Activated CD4-positive, alpha-beta T cell treated with anti-CD3 and anti-CD28 coated beads, Interleukin-2, Interleukin-4, amounts not matched to agents 100 ng/mL and 50 ng/mL, durations not matched to agents 16 hours and 8 hours (primary cell): ENCODE results near the gene MYH9.

Experiments used
- DNase-seq: peaks from one replicate; pipeline ENCODE4 v3.0.0-alpha.2; 2020; ENCODE audit warnings: low spot score

The MYH9 gene

DNA sequence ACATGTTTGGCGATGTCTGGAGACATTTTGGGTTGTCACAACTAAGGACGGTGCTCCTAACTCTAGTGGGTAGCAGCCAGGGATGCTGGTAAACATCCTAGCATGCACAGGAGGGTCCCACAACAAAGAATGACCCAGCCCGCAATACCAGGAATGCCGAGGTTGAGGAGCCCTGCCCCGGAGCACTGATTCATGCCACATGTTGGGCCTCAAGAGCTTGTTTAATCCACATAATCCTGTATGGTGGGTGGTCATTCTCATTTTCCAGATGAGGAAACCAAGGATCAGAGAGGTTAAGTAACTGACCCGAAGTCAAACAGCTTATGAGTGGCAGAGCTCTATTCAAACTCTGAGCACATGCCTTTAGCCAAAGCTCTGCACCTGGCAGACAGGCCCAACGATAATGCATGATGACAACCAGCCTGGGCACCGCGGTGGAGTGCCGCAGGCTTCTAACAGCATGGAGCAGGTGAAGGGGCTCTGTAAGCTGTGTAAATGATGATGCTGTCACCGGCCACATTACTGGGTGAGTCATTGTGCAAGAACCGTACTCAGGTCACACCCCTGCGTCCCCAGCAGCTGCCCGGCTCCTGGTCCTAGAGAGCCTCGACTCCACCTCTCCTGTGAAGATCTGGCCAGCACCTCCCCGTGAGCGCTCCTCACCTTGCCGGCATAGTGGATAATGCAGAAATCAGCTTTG lies 76.2 kb downstream of the MYH9 start:
- DNase-seq: no peak

DNA sequence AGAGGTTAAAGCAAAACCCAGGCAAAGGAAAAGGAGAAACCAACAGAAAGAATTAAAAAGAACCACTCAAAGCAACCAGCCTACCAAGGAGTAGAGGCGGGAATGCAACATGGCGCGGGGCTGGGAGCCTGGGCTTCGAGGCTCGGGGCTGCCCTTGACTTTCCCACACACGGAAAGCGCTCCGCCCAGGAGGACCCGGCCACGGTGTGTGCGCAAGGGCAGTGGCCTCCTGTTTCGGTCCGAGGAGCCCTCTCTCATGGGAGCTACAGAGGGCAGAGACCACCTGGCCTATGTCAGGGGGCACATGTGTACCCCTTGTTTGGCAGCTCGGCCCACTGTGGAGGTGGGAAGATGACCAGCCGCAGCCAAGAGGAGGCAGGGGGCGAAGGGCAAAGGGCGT lies 78.9 kb downstream of the MYH9 start:
- DNase-seq: no peak

DNA sequence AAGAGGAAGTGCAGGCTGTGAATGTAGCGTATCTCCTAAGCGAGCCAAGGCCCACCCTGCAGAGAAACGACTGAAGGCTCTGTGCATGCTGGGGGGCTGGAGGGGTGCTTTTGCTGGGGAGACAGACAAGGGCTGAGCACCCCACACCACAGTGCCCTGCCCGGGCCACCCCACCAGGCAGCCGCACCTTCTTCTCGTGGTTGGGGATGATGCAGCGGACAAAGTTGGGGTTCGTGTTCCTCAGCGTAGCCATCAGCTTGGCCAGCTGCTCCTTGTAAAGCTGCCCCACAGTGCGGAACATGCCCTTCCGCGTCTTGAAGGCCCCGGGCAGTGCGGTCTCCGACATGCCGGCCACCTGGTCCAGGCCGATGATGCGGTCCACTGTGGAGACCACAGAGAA lies 81.5 kb downstream of the MYH9 start:
- no peak for DNase-seq

DNA sequence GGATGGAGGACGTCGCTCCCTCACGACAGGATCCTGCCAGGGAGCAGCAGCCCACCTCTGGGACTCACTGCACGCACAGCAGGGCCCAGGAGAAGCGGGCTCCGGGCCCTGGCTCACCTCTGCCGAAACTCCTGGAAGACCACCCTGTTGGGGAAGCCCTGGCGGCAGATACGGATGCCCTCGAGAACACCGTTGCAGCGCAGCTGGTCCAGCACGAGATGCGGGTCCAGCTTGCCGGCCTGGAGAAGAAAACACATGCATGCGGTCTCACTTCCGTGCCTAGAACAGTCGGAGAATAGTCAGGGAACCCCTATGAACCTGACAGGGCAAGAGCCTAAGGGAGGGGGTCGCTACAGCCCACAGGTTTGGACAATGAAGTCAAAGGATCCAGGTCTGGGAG lies 82.0 kb downstream of the MYH9 start:
- no peak for DNase-seq

DNA sequence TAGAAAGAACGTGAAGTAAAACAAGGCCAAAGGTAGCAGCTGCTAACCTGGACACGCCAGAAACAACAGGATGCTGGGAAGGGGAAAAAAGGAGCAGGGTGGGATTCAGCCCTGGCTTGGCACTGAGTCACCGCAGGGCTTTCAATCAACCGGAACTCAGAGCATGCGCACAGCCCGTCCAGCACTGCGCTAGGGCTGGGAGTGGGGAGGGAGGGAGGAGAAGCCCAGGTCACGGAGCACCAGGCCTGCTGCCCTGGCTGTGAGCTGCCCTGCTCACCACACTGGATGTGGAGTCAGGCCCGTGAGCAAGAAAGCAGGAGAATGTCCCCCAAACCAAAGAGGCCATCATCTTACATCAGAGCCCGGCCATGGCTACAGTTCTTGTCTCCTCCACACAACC lies 83.3 kb downstream of the MYH9 start:
- no peak for DNase-seq

DNA sequence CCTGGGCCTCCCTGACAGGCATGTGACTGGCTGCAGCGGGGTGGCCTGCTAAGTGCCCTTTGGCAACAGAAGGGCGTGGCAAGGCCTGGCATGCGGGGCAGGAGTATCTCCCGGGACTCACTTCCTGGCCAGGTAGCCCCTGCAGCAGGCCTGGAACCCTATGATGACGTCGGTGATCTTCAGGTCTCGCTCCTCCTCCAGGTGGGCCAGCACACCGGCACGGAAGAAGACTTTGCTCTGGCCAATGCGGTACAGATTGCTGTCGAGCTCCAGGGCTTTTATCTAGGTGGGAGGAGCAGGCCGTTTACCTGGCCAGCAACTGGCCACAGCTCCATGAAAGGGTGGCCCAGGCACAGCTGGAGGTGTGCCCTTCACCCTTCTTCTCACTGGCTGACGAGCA lies 83.9 kb downstream of the MYH9 start:
- DNase-seq: no peak

DNA sequence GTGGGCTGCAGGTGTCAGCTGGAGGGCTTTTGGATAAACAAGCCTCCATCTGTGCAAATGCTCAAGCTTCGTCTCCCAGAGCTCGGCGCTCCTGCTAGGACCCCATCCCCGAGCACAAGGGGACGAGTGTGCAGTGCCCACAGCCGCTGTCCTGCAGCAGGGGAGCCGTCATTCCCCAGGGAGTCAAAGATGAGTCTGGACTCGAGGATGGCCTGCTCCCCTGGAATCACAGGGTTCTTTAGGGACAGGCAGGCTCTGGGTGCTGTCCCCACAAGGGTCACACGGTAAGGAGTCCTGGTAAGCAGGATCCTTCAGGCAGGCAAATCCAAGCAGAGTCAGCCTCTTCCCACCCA lies 84.7 kb downstream of the MYH9 start:
- DNase-seq: no peak

DNA sequence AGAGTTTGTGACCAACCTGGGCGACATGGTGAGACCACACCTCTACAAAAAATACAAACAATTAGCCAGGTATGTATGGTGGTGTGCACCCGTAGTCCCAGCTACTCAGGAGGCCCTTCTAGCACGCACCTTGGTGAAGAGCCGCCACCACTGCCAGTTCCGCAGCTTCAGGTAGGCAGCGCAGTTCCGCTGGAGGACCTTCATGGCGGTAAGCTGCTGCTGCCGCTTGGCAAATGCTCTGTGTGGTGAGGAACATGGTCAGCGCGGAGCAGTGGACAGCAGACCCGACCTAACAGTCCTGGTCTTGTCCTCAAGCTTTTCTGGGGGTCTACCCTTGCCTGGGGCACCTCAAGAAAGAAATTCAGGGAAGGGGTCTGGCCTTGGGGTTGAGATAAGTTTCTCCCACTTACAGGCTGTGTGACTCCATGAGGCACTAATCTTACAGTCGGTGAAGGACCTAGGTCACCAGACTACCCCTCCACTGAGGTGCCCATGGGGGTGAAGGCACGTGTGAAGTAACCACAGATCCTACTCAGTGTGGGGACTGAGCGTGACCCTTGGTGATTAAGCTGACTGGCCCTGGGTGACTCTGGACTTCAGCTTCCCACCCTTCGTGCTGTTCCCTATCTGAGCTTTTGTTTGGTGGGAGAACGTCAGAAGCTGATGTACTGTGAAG lies 85.2 kb downstream of the MYH9 start:
- no peak for DNase-seq

DNA sequence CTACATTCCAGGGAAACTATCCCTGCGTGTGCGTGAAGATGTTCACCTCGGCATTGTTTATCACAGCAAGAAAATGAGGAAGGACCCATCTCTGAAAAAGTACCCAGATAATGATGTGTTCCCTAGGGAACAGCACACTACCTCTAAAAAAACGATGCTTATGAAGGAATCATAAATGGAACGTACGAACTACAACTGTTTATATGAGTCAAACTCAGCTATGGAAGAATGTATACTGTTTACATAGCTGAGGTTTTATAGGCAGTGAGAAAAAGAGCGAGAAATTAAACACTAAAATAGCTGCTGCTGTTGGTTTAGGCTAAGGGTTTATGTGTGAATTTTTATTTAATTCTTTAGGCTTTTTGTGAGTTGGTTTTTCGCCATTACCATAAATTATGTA lies 85.9 kb downstream of the MYH9 start:
- DNase-seq: no peak

DNA sequence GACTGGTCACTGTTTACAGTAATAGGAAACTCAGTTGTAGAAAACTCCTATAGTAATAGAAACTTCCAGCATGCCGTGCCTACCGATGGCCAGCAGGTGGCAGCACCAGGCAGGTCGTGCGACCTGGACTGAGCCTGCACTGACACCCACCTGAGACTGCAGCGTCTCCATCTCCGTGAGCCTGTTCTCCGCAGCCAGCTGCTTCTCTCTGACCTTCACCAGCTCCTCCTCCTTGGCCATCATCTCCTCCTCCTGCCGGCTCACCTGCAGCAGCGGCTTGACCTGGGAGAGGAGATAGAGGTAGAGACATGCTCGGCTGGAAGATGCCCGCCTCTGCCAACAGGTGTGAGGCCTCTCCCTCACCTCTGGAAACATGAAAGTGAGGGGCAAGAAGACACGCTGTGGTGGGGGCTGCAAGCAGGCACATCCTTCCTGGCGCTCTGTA lies 86.4 kb downstream of the MYH9 start:
- peak; percentile 74 for DNase-seq

DNA sequence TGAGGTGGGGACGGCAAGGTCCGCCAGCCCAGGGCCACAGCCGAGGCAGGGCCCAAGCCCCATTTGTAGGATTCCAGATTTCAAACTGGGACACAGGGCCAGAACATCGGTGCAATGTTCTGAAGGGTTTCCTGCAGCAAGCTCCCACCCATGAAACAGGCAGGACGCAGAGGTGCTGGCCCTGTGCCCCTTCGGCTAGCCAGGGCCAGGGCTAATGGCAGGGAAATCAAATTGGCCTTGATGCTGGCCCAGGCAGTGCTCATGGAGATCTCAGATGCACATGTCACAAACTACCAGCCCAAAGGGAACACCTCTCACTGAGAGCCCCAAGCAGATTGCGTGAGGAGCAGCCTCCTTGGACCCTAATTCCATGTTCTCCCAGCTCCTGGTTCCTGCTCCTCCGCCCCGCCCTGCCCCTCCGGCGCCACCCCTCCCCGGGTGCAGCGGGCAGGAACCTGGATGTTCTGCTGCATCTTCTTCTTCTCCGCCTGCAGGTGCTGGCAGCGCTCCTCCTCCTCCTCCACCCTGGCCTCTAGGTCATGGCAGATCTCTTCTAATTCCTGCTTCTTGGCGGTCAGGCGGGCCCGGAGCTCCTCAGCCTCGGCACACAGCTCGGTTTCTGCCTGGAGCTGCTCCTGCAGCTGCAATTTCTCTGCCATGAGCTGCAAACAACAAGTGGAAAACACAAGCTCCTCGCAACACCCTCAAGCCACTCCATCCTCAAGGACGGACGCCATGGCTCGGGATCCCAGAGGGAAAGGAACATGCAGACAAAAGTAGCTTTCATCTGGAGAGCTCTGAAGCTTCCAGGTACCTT lies 87.2 kb downstream of the MYH9 start:
- DNase-seq: no peak

DNA sequence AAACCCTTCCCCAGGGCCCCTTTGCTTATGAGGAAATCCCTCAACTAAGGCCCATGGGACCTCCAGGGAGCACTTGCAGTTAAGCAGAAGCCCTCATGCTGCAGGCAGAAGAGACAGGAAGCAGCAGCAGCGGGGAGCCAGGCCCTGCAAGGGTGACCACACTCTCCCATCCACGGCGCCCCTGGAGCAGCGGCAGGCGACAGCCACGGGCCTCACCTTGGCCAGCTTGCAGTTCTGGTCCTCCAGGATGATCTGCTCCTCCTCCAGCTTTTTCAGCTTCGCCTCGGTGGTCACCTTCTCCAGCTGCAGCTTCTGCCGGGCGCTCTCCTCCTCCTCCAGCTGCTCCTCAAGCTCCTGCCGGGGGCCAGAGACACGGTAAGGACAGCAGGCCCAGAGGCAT lies 87.9 kb downstream of the MYH9 start:
- DNase-seq: no peak

DNA sequence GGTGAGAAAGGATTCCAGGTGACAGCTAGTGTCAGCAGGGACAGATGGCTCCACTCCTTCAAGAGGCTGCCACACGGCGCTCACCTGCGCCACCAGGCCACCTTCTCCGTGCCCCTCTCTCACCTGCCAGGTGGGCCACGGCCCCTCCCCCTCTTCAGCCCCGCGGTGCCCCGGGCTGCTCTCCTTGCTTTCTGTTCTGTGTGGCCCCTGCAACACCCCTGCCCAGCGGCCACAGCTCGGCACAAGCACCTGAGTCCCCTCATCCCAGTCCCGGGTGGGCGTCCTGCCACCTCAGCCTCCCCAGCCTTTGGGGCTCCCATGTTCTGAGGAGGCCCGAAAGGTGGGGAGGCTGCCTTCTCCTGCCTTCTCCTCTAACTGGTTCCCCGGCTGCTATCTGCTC lies 88.5 kb downstream of the MYH9 start:
- no peak for DNase-seq

DNA sequence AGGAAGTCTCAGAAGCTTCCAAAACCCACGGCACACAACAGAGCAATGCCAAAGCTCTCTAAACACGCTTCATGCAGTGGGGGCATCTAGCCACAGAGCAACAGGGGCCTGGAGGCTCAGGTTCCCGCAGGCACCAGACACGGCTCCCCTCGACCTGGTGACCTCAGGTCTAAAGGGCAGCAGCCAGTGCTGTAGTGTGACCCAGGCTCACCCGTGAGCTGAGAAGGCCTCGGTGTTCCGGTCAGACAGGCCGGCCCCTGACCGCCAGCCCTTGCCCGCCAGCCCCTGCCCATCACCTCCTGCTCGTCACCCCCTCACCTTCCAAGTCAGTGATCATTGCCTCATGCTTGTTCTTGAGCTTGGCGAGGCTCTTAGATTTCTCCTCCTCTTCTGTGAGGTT lies 89.2 kb downstream of the MYH9 start:
- DNase-seq: no peak

DNA sequence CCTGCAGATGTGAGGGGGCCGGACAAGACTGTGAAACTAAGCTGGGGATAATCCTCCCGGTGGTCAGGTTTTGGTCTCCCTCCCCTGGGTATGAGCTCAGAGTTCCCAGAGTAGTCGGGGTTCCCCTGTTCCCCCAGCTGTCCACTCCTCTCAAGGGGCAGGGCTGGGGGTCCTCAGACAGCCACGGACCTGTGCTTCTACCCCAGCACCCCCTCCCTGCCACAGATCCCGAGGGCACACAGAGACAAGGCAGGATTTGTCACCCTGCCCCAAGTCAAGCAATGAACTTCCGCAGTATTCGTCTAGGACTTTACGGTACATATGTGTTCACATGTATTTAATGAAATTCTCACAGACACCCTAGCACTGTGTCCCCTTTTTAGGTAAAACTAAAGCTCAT lies 89.6 kb downstream of the MYH9 start:
- DNase-seq: no peak

DNA sequence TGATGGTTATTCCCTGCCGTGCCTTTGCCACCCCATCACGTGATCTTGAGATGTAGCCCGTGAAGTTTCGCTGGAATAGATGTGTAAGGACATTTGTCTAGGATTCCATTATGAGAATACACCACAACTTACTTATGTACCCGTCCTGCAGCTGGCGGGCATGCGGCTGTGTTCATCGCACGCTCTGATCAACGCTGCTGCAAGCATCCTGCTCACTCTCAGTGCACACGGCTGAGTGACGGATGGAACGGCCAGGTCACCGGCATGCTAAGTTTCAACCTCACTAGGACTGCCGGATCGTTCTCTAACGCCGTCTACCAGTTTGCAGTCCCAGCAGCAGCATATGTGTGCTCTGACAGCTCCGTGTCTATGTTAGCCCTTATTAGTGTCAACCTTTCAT lies 90.2 kb downstream of the MYH9 start:
- DNase-seq: no peak

DNA sequence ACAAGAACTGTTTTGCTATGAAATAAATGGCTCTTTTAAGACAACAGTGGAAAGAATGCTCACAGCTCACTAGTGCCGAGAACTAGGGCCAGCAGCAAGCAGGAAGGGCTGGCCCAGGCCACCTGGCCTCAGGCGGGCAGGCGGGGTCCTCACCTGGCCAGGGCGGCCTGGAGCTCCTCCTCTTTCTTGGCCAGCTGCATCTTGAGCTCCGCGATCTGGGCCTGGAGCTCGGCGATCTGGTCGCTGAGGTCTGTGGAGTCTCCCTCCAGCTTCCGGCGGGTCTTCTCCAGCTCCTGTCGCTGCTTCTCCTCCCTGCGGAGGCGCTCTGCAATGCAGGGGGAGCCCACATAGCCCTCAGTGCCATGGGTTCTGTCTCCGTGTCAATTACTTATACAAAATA lies 91.1 kb downstream of the MYH9 start:
- no peak for DNase-seq

DNA sequence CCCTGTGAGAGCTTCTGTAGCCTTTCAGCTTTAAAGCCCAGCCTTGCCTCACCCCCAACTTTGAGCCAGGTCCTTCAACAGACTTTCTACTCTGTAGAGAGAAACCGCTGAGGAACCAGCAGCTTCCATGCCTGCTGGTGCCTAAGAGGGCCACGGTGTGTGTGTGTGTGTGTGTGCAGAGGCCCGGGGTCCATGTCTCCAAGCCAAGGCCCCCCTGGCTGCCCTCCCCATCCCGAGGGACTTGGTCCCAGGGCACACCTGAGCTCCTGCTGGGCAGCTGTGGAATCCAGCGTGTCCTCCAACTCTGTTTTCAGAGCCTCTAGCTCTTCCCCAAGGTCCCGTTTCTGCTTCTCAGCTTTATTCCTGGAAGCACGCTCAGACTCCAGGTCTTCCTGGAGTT lies 92.5 kb downstream of the MYH9 start:
- DNase-seq: no peak

DNA sequence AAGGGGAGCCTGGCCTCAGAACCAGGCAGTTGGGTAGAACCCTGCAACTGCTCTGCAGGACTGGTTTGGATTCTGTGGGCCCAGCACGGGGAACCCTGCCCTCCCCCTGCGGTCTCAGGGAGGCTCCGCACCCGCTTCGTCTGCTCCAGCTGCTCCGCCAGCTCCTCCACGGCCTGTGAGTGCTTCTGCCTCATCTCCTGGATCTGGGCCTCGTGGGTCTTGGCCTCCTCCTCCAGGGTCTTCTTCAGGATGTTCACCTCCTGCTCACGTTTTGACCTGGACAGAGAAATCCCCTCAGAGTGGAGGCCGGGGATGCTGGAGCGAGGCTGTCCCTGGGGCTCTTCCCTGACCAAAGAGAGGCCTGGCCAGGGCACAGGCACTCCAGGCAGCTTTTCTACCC lies 93.0 kb downstream of the MYH9 start:
- no peak for DNase-seq

DNA sequence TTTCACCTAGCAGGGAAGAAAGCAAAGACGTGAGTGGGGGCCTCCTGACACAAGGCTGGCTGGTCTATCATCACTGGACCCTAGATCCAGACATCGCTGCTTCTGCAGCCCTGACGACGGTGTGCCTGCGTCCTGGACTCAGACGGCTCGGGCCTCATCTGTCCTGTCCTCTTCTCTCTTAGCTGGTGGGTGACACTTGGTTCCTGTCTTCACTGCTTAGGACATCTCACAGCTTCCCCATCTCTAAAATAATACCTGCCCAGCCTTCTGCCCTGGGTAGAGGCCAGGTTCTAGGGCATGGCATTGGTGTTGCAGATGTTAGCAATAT lies 93.5 kb downstream of the MYH9 start:
- DNase-seq: no peak

DNA sequence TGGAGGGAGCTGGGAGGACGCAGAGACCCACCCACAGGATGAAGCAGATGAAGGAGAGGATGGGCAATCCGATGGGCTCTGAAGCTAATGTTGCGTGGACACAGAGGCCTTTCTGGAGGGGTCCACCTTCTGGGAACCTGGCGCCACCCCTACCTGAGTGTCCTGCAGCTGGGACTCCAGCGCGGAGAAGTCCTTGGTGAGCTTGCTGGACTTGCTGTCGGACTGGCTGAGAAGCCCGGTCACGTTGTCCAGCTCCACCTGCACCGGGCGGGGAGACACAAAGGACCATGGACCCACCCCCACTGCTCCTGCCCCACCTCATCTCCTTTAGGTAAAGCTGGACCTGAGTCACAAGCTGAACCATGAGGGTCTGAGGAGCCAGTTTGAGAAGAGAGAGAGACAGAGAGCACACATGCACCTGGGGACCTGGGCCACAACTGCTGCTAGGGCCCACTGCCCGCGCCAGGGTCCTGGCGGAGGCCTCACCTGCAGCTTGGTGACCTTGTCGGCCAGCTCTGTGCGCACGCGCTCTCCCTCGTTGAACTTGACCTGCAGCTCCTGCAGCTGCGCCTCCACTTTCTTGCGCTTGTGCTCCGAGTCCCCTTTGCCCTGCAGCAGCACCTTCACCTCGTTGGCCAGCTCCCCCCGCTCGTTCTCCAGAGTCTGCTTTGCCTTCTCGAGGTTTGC lies 94.0 kb downstream of the MYH9 start:
- no peak for DNase-seq

DNA sequence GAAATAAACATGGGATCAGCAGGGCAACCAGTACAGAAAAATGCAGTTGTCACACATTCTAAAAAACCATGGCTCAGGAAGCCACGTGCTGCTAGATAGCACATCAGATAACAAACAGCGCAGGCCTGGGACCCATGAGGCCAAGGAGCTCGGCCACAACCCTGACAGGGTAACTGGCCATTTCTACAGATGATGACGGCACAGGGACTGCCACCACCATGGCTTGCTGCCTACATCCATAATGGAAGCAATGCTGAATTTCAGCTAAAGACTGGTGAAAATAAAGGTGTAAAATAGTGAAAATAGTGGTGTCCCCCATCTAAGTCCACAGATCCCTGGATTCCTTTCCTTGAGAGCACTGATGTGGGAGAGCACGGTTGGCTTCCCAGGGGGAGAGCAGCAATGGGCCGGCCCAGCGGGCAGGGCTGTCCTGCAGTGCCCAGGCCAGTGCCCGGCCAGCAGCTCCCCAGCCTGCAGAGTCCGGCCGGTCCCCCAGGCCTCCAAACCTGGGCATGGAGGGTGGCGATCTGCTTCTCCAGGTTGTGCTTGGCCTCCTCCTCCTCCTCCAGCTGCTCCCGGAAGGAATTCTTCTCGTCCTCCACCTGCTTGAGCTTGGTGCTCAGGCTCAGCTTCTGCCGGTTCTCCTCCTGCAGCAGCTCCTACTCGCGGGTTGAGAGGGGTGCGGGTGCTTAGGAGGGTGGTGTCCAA lies 94.8 kb downstream of the MYH9 start:
- DNase-seq: no peak
